Spleen (tissue), 7 donors: ENCODE measurements around the gene CDK19.
"Not testable (repeated sequence)": the region's sequence is repeated elsewhere in the genome, so short reads cannot be mapped to it uniquely, and the experiment has no call there.

ENCODE experiments used
- CTCF ChIP-seq, 11 experiments: fragments of 200-600 bp in 7 of 11; fragments of 450-650 bp in 4 of 11; sonication (generic) in 4 of 11; IDR thresholded peaks in 8 of 11; conservative IDR thresholded peaks in 3 of 11; 1 replicate in 7 of 11; 2 replicates in 4 of 11; pipeline versions ENCODE4 v1.4.0 to v1.8.0; 2016 to 2021; ENCODE audit warnings: antibody characterized with exemption in 11 of 11, inconsistent platforms in 4 of 11, mild to moderate bottlenecking in 1 of 11
- POLR2A ChIP-seq, 3 donors: fragments of 450-650 bp; IDR thresholded peaks; one replicate each; pipeline ENCODE4 v1.5.1; 2017; ENCODE audit warnings: antibody characterized with exemption in 3 of 3, mild to moderate bottlenecking in 1 of 3
- POLR2AphosphoS5 ChIP-seq, 3 donors: sonication (generic); formaldehyde crosslinking; IDR thresholded peaks; one replicate each; pipeline ENCODE4 v1.5.1; 2017; ENCODE audit warnings: antibody characterized with exemption in 3 of 3
- donor health status: DM: no; HTN: no; CAD: no; lungs with moderate emphysema.
- donor health status: DM: no; HTN: no; CAD: no.
- donor health status: DM: no; HTN: no; CAD: no.

- TF ChIP-seq CTCF (IDR thresholded peaks at IDR 0.05 in 8 of 11, conservative IDR thresholded peaks at IDR 0.05 in 3 of 11); POLR2A (IDR thresholded peaks at IDR 0.05); POLR2AphosphoS5 (IDR thresholded peaks at IDR 0.05): not testable (repeated sequence)
These were observed 20.5 kb upstream of the CDK19 start for GRCh38 chr6:110835751-110836150.
